GM10266 (cell line): ENCODE measurements around the gene PPM1N.

Experiments
- DNase-seq: peaks from one replicate; pipeline ENCODE4 v3.0.0; 2012; ENCODE audit errors: extremely low spot score
- CTCF ChIP-seq: IDR thresholded peaks from 2 replicates; pipeline ENCODE4 v1.5.1; 2012; ENCODE audit warnings: mild to moderate bottlenecking, low read depth; ENCODE audit not compliant: control insufficient read depth, insufficient read depth; ENCODE audit errors: missing control alignments

The PPM1N gene

GRCh38 chr19:45483033-45483432, 15.2 kb upstream of the PPM1N start:
- DNase-seq, result no peak
- TF ChIP-seq CTCF, result no peak

GRCh38 chr19:45484273-45484945, 13.8 kb upstream of the PPM1N start:
- TF ChIP-seq CTCF, result no peak
- DNase-seq, result no peak

DNA sequence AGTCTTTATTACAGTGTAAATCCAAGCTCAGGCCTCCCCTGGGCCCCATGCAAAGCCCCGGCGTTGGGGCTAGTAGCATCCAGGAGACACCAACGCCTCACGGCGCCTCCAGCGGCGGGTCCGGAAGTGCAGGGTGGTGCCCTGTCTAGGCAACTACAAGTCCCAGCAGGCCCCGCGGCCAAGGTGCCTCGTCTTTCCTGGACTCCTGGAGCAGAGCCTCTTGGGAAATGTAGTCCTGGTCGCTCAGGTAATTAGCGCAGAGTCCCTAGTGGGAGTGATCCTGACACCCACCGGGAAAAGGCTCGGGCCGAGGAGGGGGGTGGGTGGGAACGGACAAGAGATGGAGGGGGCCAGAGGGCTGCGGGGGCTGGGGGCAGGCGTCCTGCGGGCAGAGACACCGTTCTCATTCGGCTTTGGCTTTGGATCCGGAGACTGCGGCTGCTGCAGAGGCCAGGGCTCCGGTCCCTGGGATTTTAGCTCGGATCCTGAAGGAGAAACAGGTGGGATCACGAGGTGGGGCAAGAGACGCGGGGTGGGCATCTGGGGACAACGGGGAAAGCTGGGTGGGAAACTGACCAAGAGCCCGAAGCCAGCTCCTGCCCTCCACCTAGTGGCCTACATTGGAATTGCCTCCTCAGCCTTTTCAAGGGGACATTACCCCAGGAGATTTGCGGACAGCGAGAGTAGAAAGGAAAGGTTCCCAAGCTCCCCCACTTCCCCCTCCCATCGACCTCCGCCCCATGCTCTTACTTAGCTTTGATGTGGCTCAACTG, 12.8 kb upstream of the PPM1N start:
- DNase-seq, result peak; percentile 86
- peak; percentile 88 for TF ChIP-seq CTCF

- no peak for DNase-seq
- TF ChIP-seq CTCF, result no peak
Observed at GRCh38 chr19:45488708-45489107, 9.5 kb upstream of the PPM1N start.

- TF ChIP-seq CTCF, result no peak
- no peak for DNase-seq
Observed at GRCh38 chr19:45489216-45489855, 8.9 kb upstream of the PPM1N start.

GRCh38 chr19:45492137-45492626, 6.1 kb upstream of the PPM1N start:
- TF ChIP-seq CTCF, result no peak

More at GRCh38 chr19:45492137-45492626, 6.1 kb upstream of the PPM1N start:
- DNase-seq, result no peak
